ENCODE data around the gene MYCT1.
"Not testable (repeated sequence)": the region's sequence is repeated elsewhere in the genome, so short reads cannot be mapped to it uniquely, and the experiment has no call there.

MYCT1 gene, protein sequence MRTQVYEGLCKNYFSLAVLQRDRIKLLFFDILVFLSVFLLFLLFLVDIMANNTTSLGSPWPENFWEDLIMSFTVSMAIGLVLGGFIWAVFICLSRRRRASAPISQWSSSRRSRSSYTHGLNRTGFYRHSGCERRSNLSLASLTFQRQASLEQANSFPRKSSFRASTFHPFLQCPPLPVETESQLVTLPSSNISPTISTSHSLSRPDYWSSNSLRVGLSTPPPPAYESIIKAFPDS
- long read RNA-seq, donor 1, transcript MYCT1-201 (2 exons, 3,030 nt) = major isoform, 8 of 9 reads
- long read RNA-seq, donor 1, partial matches to known transcripts = 0 of 9 reads
- long read RNA-seq, donor 1, other reads (novel, unspliced or antisense) = 0 of 9 reads
- long read RNA-seq, donor 2, partial matches to known transcripts = 0 of 4 reads
- long read RNA-seq, donor 2, other reads (novel, unspliced or antisense) = 0 of 4 reads
- long read RNA-seq, donor 3, partial matches to known transcripts = 0 of 3 reads
- long read RNA-seq, donor 3, other reads (novel, unspliced or antisense) = 0 of 3 reads
- long read RNA-seq, donor 4, transcript MYCT1-201 (2 exons, 3,030 nt) = major isoform, 9 of 9 reads
- long read RNA-seq, donor 4, partial matches to known transcripts = 0 of 9 reads
- long read RNA-seq, donor 4, other reads (novel, unspliced or antisense) = 0 of 9 reads
- long read RNA-seq, donor 5, transcript MYCT1-201 (2 exons, 3,030 nt) = major isoform, 5 of 36 reads
- long read RNA-seq, donor 5, partial matches to known transcripts = 29 of 36 reads
- long read RNA-seq, donor 5, other reads (novel, unspliced or antisense) = 0 of 36 reads
- long read RNA-seq, donor 6, transcript MYCT1-201 (2 exons, 3,030 nt) = major isoform, 6 of 6 reads
- long read RNA-seq, donor 6, partial matches to known transcripts = 0 of 6 reads
- long read RNA-seq, donor 6, other reads (novel, unspliced or antisense) = 0 of 6 reads
- long read RNA-seq, donor 7, transcript MYCT1-201 (2 exons, 3,030 nt) = major isoform, 18 of 18 reads
- long read RNA-seq, donor 7, partial matches to known transcripts = 0 of 18 reads
- long read RNA-seq, donor 7, other reads (novel, unspliced or antisense) = 0 of 18 reads
- long read RNA-seq, donor 8, transcript MYCT1-201 (2 exons, 3,030 nt) = major isoform, 7 of 7 reads
- long read RNA-seq, donor 8, partial matches to known transcripts = 0 of 7 reads
- long read RNA-seq, donor 8, other reads (novel, unspliced or antisense) = 0 of 7 reads

- DNase-seq = no peak
Measured at GRCh38 chr6:152697634-152698033, at the start of gene MYCT1. Gene MYCT1 (plus strand): TSS chr6:152697897. CDS start chr6:152697903, 6 bp downstream.

- DNase-seq = no peak
Measured at GRCh38 chr6:152648105-152648504, 49.6 kb upstream of the MYCT1 start.

DNA sequence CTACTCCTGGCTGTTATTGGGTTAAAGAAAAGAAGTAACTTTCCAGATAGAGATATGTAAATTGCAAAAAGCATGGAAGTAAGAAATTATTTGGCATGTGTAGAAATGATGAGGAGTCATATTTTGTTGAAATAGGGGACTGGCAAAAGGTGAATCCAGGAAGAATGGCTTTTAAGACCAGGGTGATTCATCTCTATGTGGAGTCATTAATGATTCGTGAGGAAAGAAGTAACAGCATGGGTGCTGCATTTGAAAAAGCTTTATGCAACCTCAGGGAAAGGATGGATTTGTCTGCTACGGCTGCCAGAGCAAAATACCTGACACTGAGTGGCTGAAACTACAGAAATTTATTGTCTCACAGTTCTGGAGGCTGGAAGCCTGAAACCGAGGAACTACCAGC lies 45.7 kb upstream of the MYCT1 start:
- no peak for DNase-seq

- DNase-seq = no peak
Measured at GRCh38 chr6:152661776-152662175, 35.9 kb upstream of the MYCT1 start.

GRCh38 chr6:152669895-152670294 lies 27.8 kb upstream of the MYCT1 start:
- DNase-seq = no peak

- DNase-seq = no peak
Measured at GRCh38 chr6:152671171-152671570, 26.5 kb upstream of the MYCT1 start.

GRCh38 chr6:152673236-152673635 lies 24.5 kb upstream of the MYCT1 start:
- DNase-seq = no peak

- DNase-seq = no peak
Measured at GRCh38 chr6:152680151-152680550, 17.5 kb upstream of the MYCT1 start.

- DNase-seq = no peak
Measured at GRCh38 chr6:152680879-152681517, 16.7 kb upstream of the MYCT1 start.

- DNase-seq = no peak
Measured at GRCh38 chr6:152682141-152682540, 15.6 kb upstream of the MYCT1 start.

- not testable (repeated sequence) for DNase-seq
Measured at GRCh38 chr6:152682935-152683334, 14.8 kb upstream of the MYCT1 start.

- no peak for DNase-seq
Measured at GRCh38 chr6:152685819-152686218, 11.9 kb upstream of the MYCT1 start.

DNA sequence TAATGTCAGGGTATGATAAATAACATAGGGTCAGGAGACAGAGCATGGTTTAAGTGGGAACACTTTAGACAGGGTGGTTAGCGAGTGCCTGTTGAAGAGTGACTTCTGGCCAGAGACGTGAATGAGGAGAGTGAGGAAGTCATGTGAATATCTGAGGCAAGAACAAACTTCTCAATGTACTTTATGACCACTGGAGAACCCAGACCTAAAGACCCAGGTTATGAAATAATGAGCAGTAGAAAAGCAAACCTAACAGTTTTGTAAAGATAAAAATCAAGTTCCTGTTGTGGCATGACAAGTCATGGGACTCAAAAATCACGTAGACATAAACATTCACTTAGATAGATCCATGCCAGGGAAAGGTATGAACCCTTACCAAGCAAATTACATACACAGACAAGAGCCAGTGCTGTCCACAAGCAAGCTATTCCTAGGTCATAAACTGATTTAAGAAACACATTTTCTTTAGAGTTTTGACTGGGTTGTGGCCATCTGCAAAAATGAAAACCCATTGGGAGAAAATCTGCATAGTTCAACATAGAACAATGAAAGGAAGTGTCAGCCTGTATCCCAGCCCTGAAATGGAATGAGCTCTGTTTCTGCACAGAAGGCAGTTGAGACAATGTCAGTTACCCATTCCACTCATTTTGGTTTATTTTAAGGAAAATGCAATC lies 2.2 kb upstream of the MYCT1 start:
- no peak for DNase-seq

DNA sequence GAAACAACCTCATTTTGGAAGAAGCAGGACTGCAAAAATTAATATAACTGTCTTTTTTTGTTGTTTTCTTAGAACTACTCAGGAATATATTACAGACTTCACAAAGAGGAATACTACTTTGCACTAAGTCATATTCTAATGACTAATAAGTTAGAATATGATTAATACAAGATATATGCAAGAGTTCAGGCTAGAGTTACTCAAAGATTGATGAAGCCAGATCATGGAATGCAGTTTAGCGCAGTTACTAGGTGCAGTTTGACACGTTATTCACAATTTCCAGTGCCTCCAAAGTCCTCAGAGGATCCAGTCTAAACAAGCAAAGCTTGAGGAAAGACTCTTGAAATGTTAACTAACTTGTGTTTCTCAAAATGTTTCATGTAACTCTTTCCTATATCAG lies 1.2 kb upstream of the MYCT1 start:
- no peak for DNase-seq

GRCh38 chr6:152698692-152699091 lies 995 bp downstream of the MYCT1 start:
- DNase-seq = no peak

- DNase-seq = no peak
Measured at GRCh38 chr6:152700427-152700826, 2.7 kb downstream of the MYCT1 start.

GRCh38 chr6:152701081-152701862 lies 3.6 kb downstream of the MYCT1 start:
- no peak for DNase-seq

DNA sequence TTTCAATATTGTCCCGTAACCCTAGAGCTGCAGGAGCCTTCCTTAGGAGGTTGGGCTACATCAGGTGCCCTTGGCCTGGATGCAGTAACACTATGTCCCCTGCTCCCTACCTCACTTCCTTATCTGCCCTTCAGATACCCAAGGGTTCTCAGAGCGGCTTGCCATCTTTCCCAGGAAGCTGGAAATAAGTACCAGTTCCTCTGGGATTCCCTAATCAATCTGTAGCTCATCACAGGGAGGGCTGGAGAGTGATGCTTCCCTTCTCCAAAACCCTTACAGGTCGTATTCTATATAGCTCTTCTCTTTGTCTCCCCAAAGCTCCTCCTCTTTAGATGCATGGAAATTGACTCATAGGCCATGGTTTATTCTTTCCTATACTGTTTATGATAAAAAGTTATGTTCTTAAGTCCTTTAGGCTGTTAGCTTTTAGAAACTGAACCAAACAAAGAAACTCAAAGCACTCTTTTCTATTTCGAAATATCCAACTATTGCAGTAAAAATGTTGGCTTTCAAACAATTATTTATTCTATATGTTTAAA lies 4.2 kb downstream of the MYCT1 start:
- DNase-seq = no peak

DNA sequence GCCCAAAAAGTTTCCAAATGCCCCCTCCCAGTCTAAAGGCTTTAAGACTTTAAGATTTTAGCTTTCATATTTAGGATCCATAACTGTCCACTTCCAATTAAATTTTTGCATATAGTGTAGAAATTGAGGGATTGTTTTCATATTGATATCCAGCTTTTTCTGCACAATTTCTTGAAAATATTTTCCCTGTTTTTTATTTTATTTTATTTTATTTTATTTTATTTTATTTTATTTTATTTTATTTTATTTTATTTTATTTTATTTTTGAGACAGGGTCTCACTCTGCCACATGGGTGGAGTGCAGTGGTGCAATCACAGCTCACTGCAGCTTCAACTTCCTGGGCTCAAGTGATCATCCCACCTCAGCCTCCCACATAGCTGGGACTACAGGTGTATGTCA lies 6.1 kb downstream of the MYCT1 start:
- not testable (repeated sequence) for DNase-seq

DNA sequence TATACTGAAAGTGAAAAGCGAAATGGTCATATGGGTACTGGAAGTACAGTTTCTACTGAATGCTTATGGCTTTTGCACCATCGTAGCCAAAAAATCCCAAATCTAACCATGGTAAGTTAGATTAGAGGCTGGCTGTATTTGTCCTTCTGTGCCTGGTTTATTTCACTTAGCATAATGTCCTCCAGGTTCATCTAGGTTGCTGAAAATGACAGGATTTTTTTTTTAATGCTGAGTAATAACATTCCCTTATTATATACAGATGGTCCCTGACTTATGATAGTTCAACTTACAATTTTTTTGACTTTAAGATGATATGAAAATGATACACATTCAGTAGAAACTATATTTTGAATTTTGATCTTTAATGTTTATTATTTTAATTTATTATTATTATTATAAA lies 7.6 kb downstream of the MYCT1 start:
- no peak for DNase-seq

Data from right kidney (tissue), 9 donors.